Activated CD8-positive, alpha-beta memory T cell treated with anti-CD3 and anti-CD28 coated beads, Interleukin-2, amount 50 U/mL, for 24 hours (primary cell): Measurements from ENCODE around the gene FBXW2.
A peak's percentile ranks its signal among the peaks of the same experiment; 100 is the strongest.
"Not testable (repeated sequence)": the region's sequence is repeated elsewhere in the genome, so short reads cannot be mapped to it uniquely, and the experiment has no call there.

Experiments used
- DNase-seq: peaks from one replicate; pipeline ENCODE4 v3.0.0-alpha.2; 2020; ENCODE audit errors: extremely low read depth

FBXW2 gene

DNA sequence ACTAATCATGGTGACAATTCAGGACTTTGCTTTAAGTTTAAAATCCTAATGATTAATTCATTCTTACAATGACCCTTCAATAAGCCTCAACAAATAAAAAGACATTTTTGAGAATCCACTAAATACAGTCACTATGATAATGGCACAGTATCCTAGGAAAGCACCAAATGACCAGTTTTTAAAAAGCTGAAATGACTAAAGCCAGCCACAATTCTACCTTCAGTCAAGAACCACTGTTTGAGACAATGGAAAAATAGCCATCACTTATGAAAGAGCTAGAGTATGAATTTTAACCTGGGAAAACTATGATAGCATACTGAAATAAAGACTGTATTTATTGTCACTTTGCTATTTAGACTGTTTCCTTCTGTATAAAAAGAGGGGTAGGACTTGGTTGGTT, 14.0 kb downstream of the FBXW2 start:
- DNase-seq, result no peak

GRCh38 chr9:120778758-120779157, 14.5 kb downstream of the FBXW2 start:
- no peak for DNase-seq

DNA sequence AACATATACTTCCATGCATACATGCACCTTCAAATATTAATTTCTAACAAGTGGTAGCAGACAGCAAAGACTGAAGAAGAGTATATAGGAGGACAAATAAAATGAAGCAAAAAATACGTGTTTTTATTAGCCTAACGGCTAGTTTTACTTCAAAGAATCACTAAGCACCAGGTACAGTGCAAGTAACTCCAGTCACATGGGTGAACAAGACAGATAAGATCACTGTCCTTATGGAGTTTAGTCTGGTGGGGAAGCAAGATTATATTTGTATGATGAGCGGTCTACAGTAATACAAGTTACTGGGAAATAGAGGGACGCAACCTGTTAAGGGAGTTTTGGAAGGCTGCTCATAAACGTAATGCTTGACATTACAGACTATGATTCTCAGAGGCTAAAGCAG, 16.0 kb downstream of the FBXW2 start:
- DNase-seq, result no peak

DNA sequence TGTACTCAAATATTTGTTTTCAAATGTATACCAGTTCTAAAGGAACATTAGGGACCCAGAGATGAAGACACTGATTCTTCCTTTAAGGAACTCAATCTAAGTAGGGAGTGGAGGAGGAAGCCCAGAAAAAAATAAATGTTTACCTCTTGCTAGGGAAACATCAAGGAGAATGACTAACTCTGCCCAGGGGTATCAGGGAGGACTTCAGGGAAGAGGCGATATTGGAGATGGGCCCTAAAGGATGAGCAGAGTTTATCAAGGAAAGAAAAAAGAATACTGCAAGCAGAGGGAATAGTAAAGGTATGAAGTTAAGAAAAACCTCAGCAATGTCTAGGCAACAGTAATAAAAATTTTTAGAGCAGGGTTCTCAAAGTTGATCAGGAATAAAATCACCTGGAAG, 16.4 kb downstream of the FBXW2 start:
- no peak for DNase-seq

GRCh38 chr9:120775859-120776258, 17.4 kb downstream of the FBXW2 start:
- no peak for DNase-seq

DNA sequence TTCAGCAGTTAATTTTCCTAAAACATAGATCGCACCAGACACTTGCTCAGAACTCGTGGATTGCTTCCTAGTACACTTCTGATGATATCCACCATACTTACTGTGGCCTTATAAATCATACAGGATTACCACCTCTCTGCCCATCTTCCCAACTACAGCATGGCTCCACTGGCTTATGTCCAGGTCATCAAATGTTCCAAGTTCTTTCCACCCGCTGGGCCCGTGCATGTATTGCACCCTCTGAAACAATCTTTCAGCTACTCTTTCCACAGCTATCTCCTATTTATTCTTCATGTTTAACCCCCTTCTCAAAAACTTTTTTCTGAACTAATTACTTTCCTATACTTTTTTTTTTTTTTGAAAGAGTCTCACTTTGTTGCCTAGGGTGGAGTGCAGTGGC, 18.5 kb downstream of the FBXW2 start:
- no peak for DNase-seq

GRCh38 chr9:120773256-120773655, 20.0 kb downstream of the FBXW2 start:
- no peak for DNase-seq

DNA sequence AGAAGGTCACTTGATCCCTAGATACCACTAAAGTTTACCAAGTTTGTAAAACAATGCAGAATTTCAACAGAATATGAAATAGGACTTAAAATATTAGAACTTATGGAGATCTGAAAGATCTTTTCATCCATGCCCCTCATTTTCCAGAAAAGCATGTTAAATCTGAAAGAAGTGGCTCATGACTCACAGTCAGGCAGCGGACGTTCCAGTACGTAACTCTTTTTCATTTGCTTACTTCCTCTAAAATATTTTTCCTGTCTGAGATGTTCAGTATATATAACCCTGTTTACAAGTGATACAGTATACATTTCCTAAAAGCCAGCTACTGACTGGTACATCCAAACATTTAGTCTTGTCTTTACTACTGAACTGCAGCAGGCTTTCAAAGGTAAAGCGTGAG, 22.3 kb downstream of the FBXW2 start:
- no peak for DNase-seq

DNA sequence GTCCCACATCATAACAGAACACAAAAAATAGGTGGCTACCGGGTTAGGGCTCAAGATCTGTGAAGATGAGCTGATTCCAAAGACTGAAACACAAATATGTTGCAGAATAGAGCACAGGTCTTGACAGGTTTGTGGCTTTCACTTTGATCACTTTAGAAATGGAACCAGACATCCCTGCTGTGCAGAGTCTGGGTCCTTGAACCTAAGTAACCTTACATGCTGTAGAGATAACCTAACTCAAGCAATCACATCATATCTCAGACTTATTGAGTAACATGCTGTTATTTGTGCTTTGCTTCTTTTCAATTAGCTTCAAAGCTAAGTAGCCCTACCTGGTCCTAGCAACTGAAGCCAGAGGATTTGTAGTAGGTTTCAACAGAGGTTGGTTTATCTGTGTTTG, 24.3 kb downstream of the FBXW2 start:
- no peak for DNase-seq

DNA sequence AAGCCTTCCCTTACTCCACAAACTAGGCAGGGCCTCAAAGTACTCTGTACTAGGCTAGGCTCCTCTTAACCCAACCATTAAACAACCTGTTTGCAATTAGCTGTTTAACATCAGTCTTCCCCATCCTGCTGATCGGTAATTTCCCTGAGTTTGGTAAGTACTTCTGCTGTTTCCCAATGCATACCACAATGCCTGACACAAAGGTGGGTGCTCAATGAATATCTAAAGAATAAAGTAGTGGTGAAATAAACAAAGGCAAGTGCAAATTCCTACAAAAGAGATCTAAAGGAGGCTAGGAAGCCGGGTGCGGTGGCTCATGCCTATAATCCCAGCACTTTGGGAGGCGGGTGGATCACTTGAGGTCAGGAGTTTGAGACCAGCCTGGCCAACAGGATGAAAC, 25.0 kb downstream of the FBXW2 start:
- no peak for DNase-seq

GRCh38 chr9:120767451-120767850, 25.8 kb downstream of the FBXW2 start:
- no peak for DNase-seq

GRCh38 chr9:120765910-120766425, 27.2 kb downstream of the FBXW2 start:
- no peak for DNase-seq

DNA sequence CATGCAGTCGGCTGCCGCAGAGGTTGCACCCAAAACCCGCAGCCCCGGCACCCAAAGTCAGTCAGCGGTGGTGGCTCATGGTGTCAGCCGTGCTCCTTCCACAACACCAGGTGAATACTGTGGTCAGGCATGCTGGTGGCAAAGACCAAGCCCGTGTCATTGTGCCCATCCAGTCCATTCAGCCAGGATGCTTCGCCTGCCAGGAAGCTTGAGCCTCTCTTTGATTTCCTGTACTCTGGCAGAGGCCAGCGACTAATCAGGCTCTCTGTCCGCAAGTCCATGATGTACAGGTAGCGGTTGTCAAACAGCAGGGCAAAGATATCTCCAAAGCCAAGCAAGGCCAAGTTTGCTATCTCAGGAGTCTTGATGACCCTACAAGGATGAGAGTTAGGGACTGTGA, 28.7 kb downstream of the FBXW2 start:
- DNase-seq, result no peak

DNA sequence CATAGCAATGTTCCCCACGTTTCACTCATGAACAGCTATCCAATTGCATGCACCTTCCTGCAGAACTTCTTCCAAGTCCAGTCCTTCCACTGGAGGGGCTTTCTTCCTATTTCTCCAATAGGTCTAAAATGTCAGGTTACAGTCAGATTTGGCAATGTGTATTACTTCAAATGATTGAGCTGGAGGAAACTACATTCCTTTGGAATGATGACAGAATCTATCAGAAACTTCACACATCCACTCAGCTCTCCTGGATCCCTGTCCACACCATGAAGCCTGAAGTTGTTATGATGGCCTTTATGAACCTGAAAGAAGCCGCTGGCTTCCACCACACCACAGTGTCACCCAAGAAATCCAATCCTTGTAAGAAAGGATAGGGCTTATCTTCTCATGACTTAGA, 32.2 kb downstream of the FBXW2 start:
- DNase-seq, result no peak

DNA sequence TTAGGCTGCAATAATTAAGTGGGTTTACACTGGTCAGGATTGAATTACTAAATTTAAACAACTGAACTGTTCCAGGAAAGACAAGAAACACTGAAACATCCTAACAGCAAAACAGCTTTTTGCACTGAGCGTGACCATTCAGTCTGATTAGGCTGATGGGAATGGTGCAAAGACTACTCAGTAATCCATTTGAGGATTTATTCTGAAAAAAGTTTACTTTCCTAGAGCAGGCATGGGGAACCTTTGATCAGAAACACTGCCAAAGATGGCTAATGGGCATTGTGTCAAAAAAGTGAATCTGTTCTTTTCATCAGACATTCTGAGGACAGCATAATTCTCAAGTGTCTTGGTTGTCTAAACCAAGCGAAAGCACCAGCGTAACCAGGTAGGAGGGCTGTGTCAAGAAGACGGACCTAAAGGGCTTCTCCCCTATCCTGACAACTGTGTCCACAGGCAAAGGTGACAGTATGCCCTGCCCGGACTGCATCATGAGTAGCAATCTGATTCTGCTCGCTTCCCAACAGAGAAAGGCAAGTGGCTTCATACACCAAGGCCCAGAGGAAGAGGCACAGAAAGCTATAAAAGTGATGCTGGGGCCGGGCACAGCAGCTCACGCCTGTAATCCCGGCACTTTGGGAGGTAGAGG, 33.3 kb downstream of the FBXW2 start:
- DNase-seq, result no peak

GRCh38 chr9:120758544-120758943, 34.7 kb downstream of the FBXW2 start:
- no peak for DNase-seq

DNA sequence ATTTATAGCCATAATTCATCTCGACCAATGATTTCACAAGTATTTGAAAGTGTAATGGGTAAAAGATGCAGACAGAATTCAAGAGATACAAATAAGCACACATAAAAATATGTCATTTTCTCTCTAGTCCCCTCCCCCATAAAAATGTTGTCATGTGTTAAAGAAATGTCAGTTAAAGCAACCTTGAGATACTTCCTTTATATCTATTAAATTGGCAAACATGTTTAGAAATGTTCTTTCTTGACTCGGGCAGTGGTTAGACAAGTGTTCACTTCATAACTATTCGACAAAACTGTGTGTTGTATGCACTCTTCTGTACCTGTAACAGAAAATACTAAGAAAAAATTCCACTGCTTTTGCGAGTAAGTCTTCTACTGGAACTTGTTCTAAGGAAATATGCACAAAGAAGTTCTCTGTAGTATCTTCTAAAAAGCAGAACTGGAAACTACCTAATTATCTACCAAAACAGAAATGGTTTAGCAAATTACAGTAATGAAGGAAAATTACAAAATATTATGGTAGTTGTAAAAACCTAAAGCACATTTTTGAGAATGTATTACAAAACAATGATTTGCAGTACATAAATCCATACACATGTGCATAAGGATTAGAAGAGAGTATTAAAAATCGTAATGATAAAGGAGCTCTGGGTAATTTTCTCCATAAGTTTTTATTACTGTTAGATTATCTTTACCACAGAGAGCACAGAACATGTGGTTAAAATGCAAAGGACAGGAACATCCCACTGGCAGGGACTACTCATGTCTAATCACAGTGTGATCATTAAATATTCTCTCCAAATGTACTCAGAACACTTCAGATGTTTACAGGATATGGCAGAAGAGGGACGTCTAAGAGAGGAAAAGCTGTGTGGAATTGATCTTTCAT, 35.9 kb downstream of the FBXW2 start:
- DNase-seq, result no peak

DNA sequence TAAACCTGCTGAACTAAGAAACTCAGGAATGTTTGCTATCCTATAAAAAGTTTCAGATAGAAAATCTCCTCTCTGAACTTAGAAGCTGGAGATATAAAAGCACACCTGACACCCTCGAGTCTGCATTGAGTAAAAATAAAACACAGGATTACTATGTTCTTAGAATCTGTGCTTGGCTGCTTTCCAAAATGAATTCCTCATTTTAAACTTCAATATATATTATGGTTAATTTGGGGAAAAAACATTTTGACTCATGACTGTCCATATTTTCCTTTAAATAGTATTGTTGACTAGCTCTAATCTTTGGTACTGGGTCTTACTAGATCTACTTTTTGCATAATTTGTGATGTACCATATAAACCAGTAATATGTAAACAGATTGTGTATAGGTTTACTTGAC, 36.7 kb downstream of the FBXW2 start:
- no peak for DNase-seq

GRCh38 chr9:120755810-120756434, 37.3 kb downstream of the FBXW2 start:
- DNase-seq, result peak; percentile 17

GRCh38 chr9:120755044-120755443, 38.2 kb downstream of the FBXW2 start:
- DNase-seq, result no peak

GRCh38 chr9:120750421-120750820, 42.8 kb downstream of the FBXW2 start:
- DNase-seq, result no peak

- not testable (repeated sequence) for DNase-seq
Observed at GRCh38 chr9:120746366-120746765, 46.9 kb downstream of the FBXW2 start.

GRCh38 chr9:120745278-120745677, 47.9 kb downstream of the FBXW2 start:
- no peak for DNase-seq
